Coronary artery (tissue), 2 donors: ENCODE results near the gene SEMA3G.

Experiments used
- DNase-seq: peaks from one replicate; pipeline ENCODE4 v3.0.0-alpha.2; 2017; ENCODE audit warnings: low spot score
- H3K27ac ChIP-seq, 2 donors: fragments of 200-600 bp; sonication (generic); one replicate each; pipeline ENCODE4 v1.5.1; 2016 to 2019
- H3K4me3 ChIP-seq: fragments of 200-600 bp; sonication (generic); 2 replicates; pipeline ENCODE4 v1.5.1; 2016; ENCODE audit warnings: mild to moderate bottlenecking, moderate library complexity
- TF ChIP-seq, protein P1 (sequence below): fragments of 200-600 bp; sonication (generic); IDR thresholded peaks from one replicate; pipeline ENCODE4 v1.5.1; 2019; ENCODE audit warnings: antibody characterized with exemption

The SEMA3G gene

DNA sequence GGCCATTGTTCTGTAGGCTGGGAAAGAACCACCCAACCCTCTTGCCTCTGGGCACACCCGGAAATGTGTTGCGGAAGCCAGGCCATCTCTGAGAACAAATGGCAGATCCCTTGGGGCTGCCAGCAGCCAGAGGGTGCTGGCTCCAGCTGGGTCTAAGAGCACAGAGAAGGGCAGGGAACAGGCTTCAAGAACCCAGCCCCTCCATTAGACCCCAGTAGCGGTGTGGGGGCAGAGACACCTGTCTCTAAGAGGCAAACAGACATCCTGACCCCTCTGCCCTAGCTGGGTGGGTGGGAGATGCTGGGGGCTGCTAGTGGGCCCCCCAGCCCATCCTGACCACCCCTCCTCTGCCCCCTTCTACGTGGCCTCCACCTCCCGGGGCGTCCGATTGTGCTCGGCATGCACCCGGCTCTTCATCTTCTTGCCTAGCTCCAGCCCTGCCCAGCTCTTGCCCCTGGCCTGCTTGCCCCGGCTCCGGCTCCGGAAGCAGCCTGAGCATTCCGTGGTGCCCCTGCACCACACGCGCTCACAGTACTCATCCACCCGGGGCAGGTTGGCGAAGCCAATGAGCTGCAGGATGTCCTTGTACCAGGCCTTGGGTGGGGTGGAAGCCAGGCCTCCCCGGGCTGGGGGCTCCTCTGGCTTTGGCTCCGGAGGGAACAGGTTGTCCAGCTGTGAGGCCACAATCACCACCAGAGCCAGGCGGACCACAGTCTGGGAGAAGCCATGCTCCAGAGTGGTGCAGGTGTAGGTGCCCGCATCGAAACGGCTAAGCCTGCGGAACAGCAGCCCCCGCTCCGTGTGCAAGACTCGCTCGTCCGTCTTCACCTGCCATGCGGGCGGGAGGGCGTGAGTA lies 9.4 kb downstream of the SEMA3G start:
- TF ChIP-seq, protein P1, sequence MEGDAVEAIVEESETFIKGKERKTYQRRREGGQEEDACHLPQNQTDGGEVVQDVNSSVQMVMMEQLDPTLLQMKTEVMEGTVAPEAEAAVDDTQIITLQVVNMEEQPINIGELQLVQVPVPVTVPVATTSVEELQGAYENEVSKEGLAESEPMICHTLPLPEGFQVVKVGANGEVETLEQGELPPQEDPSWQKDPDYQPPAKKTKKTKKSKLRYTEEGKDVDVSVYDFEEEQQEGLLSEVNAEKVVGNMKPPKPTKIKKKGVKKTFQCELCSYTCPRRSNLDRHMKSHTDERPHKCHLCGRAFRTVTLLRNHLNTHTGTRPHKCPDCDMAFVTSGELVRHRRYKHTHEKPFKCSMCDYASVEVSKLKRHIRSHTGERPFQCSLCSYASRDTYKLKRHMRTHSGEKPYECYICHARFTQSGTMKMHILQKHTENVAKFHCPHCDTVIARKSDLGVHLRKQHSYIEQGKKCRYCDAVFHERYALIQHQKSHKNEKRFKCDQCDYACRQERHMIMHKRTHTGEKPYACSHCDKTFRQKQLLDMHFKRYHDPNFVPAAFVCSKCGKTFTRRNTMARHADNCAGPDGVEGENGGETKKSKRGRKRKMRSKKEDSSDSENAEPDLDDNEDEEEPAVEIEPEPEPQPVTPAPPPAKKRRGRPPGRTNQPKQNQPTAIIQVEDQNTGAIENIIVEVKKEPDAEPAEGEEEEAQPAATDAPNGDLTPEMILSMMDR, result no peak
- H3K4me3 ChIP-seq, result no peak overlapping the region
- H3K27ac ChIP-seq, result peak overlapping the region in 1 of 2 donors; percentile 35
- peak; percentile 66 for DNase-seq

DNA sequence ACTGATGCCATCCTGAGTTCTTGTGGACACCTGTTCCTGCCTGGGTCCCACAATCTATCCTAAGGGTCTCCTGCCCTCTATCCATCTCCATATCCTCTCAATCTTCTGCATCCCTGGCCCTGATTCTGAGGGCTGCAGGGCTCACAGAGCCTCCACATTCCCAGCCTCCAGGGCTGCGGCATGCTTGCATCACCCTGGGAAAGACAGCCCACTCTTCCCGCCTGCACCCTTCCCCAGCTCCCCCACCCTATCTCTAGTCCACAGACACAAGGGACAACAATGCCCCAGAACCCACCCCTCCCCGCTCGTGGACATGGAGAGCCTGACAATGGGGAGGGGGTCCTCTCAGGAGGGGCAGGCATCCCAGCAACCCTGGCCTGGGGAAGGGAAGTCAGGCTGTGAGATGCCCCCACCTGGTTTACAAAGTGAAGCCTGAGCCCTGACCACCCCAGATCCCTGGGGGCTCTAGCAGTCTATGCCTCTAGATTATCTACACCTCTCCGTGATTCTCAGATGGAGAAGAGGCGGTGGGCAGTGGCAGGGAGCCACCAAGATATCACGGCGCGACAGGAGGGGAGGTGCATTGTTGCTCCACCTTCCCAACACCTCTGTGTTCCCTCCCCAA lies 10.3 kb downstream of the SEMA3G start:
- H3K27ac ChIP-seq, result peak overlapping the region in 1 of 2 donors; percentile 35
- peak; percentile 57 for DNase-seq
- no peak overlapping the region for H3K4me3 ChIP-seq
- TF ChIP-seq, protein P1, result no peak

DNA sequence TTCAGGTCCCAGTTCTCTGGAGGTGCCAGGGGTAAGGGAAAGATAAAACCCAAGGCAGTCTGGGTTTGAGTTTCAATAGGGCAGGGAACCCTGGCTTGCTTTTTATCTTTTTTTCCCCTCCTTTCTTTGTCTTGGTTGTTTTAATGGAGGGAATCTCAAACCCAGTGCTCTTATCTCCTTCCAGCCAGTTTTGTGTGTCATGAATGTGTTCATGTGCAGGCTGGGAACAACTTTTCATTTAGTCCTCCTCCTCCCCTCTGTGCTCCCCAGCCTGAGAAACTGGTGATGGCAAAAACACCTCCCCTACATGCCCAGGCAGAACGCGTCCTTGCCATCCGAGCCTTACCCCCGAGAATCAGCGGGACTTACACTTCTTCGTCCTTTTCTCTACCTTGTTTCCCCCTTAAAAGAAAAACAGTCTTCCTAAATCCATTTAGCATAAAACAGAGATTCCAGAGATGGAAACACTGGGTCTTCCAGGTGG lies 10.9 kb downstream of the SEMA3G start:
- Histone ChIP-seq H3K27ac (peak overlapping the region in 1 of 2 donors; percentile 35), H3K4me3 (no peak overlapping the region)
- TF ChIP-seq, protein P1, result no peak
- no peak for DNase-seq

DNA sequence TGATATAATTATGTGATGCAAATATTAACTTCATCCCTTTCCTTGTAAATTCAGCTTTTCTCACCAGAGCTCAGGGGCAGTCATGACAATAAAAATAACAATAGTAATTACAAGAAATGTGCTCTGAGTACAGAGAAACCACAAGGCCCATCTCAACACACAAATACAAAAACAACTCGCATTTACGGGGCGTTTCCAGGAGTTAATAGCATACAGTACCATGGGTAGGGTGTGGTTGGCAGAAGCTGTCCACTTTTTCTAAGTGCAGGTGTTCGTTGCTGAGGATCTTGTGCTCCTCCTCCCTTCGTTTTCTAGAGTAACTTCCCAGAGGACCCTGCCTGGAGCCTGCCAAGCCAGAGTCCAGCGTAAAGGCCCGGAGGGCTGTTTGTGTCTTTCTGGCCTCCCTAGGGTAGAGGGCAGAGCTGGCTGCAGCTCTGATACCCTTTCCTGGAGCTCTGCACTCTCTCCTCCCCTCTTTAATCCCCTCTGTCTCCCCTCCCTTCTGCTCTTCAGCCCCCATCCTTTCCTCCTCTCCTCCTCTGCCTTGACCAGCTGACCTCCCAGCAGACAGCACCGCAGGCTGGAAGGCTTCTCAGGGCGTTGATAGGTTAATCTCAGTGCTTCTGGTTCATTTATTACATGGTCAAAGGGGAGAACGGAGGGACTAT lies 11.4 kb downstream of the SEMA3G start:
- TF ChIP-seq, protein P1, result no peak
- H3K4me3 ChIP-seq, result no peak overlapping the region
- DNase-seq, result no peak
- H3K27ac ChIP-seq, result peak overlapping the region in 1 of 2 donors; percentile 35

DNA sequence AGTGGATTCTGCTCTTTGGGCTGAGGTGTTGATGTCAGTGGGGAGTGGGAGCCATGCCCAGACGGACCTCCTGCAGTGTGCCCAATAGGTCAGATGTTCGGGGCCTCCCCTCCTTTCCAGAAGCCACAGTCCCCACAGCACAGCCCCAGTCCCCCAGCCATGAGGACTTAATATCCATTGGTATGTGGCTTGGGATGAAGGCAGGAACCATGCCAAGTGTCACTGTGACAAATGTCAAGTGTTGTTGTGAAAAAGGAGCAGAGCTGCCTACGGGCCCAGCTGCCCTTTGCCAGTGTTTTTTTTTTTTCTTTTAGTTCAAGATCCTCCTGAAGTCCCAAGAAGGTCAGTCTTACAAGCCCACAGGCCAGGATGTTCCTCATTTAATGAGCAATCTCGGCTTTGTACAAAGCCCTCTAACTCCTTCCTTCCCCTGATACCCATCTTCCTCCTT lies 12.2 kb downstream of the SEMA3G start:
- H3K4me3 ChIP-seq, result no peak overlapping the region
- DNase-seq, result peak; percentile 67
- peak overlapping the region in 1 of 2 donors; percentile 60 for H3K27ac ChIP-seq
- TF ChIP-seq, protein P1, result no peak

DNA sequence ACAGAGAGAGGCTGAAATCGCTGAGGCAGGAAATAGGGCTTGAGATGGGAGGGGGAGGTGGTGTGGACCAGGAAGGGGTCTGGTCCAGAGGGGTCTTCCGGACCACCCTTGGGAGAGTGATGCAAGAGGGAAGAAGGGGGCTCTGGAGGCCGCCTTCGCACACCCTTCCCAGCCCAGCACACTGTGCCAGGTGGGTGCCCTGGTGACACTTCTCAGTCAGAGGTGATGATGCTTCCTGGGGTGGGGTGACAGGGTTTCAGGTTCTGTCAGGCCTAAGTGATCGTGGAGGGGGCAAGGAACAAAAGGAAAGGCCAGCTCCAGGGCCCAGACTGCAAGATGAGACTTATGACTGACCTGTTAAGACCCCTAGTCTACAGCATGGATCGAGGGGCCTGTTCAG lies 12.7 kb downstream of the SEMA3G start:
- H3K4me3 ChIP-seq, result no peak overlapping the region
- TF ChIP-seq, protein P1, result no peak
- DNase-seq, result peak; percentile 67
- H3K27ac ChIP-seq, result peak overlapping the region in 1 of 2 donors; percentile 60
